DMS153 treated with DMSO at 0.1 percent for 48 hours (cell line): ENCODE measurements around the gene OSBPL5.
A peak's percentile ranks its signal among the peaks of the same experiment; 100 is the strongest.
"Not testable (repeated sequence)": the region's sequence is repeated elsewhere in the genome, so short reads cannot be mapped to it uniquely, and the experiment has no call there.

Experiments
- DNase-seq: peaks from one replicate; lab custom pipeline; 2025; ENCODE audit not compliant: unreplicated experiment; lab: John Stamatoyannopoulos, UW

OSBPL5 gene

GRCh38 chr11:3123761-3124733 lies 41.1 kb downstream of the OSBPL5 start:
- no peak for DNase-seq

- peak; percentile 41 for DNase-seq
Observed at GRCh38 chr11:3123305-3123704, 41.8 kb downstream of the OSBPL5 start.

GRCh38 chr11:3122775-3123201 lies 42.3 kb downstream of the OSBPL5 start:
- peak; percentile 5 for DNase-seq

GRCh38 chr11:3121931-3122774 lies 43.0 kb downstream of the OSBPL5 start:
- DNase-seq: no peak

GRCh38 chr11:3121416-3121815 lies 43.7 kb downstream of the OSBPL5 start:
- DNase-seq: no peak

GRCh38 chr11:3120071-3120792 lies 44.9 kb downstream of the OSBPL5 start:
- DNase-seq: no peak

GRCh38 chr11:3119141-3119821 lies 45.8 kb downstream of the OSBPL5 start:
- no peak for DNase-seq

- no peak for DNase-seq
Observed at GRCh38 chr11:3115321-3115720, 49.8 kb downstream of the OSBPL5 start.

GRCh38 chr11:3113661-3114060 lies 51.4 kb downstream of the OSBPL5 start:
- not testable (repeated sequence) for DNase-seq

- no peak for DNase-seq
Observed at GRCh38 chr11:3111919-3112690, 53.0 kb downstream of the OSBPL5 start.

- DNase-seq: no peak
Observed at GRCh38 chr11:3111466-3111865, 53.6 kb downstream of the OSBPL5 start.

- peak; percentile 8 for DNase-seq
Observed at GRCh38 chr11:3109921-3110706, 55.0 kb downstream of the OSBPL5 start.

- DNase-seq: no peak
Observed at GRCh38 chr11:3109434-3109833, 55.7 kb downstream of the OSBPL5 start.

- no peak for DNase-seq
Observed at GRCh38 chr11:3108183-3108721, 56.9 kb downstream of the OSBPL5 start.

GRCh38 chr11:3107608-3108182 lies 57.4 kb downstream of the OSBPL5 start:
- no peak for DNase-seq

GRCh38 chr11:3106736-3107524 lies 58.2 kb downstream of the OSBPL5 start:
- DNase-seq: no peak
